Mesodermal cell (in vitro differentiated cells): Measurements from ENCODE around the gene C1QL1. TPM values are rescaled to one million over a fixed set of nuclear protein-coding genes. Genes with fewer than 3 reads are reported as not detected.
A peak's percentile ranks its signal among the peaks of the same experiment; 100 is the strongest.

Source experiments
- H3K27ac ChIP-seq: 2 replicates; pipeline ENCODE4 v1.7.0; 2013; ENCODE audit warnings: mild to moderate bottlenecking, low read depth, low read length, moderate library complexity; ENCODE audit not compliant: severe bottlenecking
- H3K36me3 ChIP-seq: 2 replicates; pipeline ENCODE4 v1.7.1; 2013; ENCODE audit warnings: mild to moderate bottlenecking, low read length, moderate library complexity; ENCODE audit not compliant: control insufficient read depth, insufficient read depth
- H3K4me1 ChIP-seq: one replicate; pipeline ENCODE4 v1.7.1; 2013; ENCODE audit warnings: mild to moderate bottlenecking, low read length; ENCODE audit not compliant: insufficient read depth, control insufficient read depth, poor library complexity, severe bottlenecking
- H3K4me3 ChIP-seq: 2 replicates; pipeline ENCODE4 v1.7.0; 2013; ENCODE audit warnings: low read length, control low read depth, mild to moderate bottlenecking; ENCODE audit not compliant: insufficient read depth, poor library complexity, severe bottlenecking; ENCODE audit errors: extremely low read depth
- H3K9me3 ChIP-seq: 2 replicates; pipeline ENCODE4 v1.7.1; 2013; ENCODE audit warnings: mild to moderate bottlenecking, low read length, moderate library complexity; ENCODE audit not compliant: control insufficient read depth
- WGBS, 2 experiments: methylation state at CpG; one replicate each; pipeline ENCODE4 v1.1.5; 2013; ENCODE audit warnings: missing lambda C conversion rate in 2 of 2; ENCODE audit not compliant: insufficient coverage in 2 of 2; 5-methylcytosine and 5-hydroxymethylcytosine counted together
- polyA plus RNA-seq, 2 experiments: library from polyadenylated mRNA; stranded (reverse); fragments of 50-300 nt; gene quantifications; one replicate each; pipeline ENCODE4 v1.2.3, GENCODE V29; 2013

C1QL1 gene
- polyA plus RNA-seq (2013, experiment 1 of 2), result 1.4 TPM
- 1.5 TPM for polyA plus RNA-seq (2013, experiment 2 of 2)

- peak within 1 kb of the TSS; percentile 52 for H3K4me3 ChIP-seq
- peak within 1 kb of the TSS; percentile 29 for H3K27ac ChIP-seq
- H3K4me1 ChIP-seq, result peaks cover 9% of the 10 kb centered on the region
- WGBS, 2 experiments, result 1% methylated on average over 35 to 53 of the region's 81 CpGs
- H3K9me3 ChIP-seq, result no peaks in the 10 kb centered on the region
- H3K36me3 ChIP-seq, result no peaks in the 10 kb centered on the region
Measured at GRCh38 chr17:44968225-44969143, at the start of gene C1QL1. Gene C1QL1, minus strand, starts transcription at chr17:44968303. Its CDS starts 255 bp downstream, at chr17:44968048.

- H3K36me3 ChIP-seq, result no peaks in the 10 kb centered on the region
- 70 to 82% methylated on average over 4 to 5 of the region's 5 CpGs for WGBS, 2 experiments
- H3K4me1 ChIP-seq, result peaks cover 25% of the 10 kb centered on the region
- no peak overlapping the region for H3K4me3 ChIP-seq
- H3K27ac ChIP-seq, result no peak overlapping the region
- no peaks in the 10 kb centered on the region for H3K9me3 ChIP-seq
Measured at GRCh38 chr17:45016823-45017222, 48.7 kb upstream of the C1QL1 start.

DNA sequence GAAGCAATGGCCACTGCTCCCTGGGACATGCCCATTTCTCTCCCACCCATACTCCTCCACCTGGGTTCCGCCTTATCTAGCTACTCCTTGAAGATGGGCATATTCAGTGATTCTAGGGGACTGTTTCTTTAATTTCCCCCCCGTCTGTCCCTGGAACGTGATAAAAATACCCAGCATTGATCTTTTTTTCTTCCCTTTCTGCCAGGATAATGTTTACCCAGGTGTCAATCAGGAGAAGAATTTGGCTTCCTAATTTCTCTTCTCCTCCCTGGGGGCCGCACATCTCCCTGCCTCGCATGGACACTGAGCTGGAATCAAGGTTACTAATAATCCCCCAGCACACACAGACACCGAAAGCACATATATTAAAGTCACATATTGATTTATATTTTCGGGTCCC is 48.1 kb upstream of the C1QL1 start:
- 80 to 100% methylated on average over 1 of the region's 7 CpGs for WGBS, 2 experiments
- H3K4me1 ChIP-seq, result peaks cover 19% of the 10 kb centered on the region
- no peaks in the 10 kb centered on the region for H3K36me3 ChIP-seq
- no peak overlapping the region for H3K27ac ChIP-seq
- no peak overlapping the region for H3K4me3 ChIP-seq
- no peaks in the 10 kb centered on the region for H3K9me3 ChIP-seq

- Histone ChIP-seq H3K27ac (no peak overlapping the region), H3K4me3 (no peak overlapping the region), H3K4me1 (no peaks in the 10 kb centered on the region), H3K9me3 (no peaks in the 10 kb centered on the region), H3K36me3 (no peaks in the 10 kb centered on the region)
- 69 to 79% methylated on average over 10 to 12 of the region's 17 CpGs for WGBS, 2 experiments
Measured at GRCh38 chr17:45013021-45013997, 45.2 kb upstream of the C1QL1 start.

- Histone ChIP-seq H3K27ac (no peak overlapping the region), H3K4me3 (no peak overlapping the region), H3K4me1 (no peaks in the 10 kb centered on the region), H3K9me3 (no peaks in the 10 kb centered on the region), H3K36me3 (no peaks in the 10 kb centered on the region)
- 100% methylated on average over 1 of the region's 1 CpG for WGBS, 2 experiments
Measured at GRCh38 chr17:45011767-45012166, 43.7 kb upstream of the C1QL1 start.

DNA sequence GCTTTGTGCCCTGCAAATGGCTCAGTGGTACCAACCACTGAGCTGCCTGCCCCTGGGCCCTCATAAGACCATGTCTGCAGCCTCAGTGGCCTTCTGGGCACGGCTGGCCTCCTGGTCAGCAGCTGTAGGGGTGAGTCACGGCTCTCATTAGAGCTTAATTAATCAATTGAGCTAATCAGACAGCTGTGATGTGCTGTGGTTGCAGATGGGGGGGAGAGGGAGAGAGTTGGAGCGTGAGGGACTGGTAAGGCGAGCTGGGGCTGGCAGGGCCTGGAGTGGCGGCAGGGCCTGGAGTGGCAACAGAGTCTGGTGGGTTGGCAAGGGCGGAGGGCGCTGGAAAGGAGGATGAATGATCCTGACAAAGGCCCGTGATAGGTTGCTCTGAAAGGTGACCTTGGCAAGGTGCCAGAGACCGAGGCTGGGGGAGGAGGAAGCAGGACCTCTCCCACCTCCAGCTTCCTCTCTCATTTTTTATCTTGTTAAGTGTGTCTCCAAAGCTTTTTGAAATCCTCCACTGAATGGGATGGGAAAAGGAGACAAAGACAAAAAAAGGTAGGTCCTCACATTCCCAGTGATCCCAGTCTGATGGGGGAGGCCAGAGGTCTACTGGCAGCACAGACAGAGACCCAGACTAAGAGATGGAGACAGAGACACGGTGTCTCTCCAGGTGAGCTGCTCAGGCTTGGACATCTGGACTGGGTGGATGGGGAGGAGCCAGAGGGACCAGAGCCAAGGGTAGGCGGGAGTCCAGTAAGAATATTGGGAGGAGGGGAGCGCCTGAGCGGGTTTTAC is 41.8 kb upstream of the C1QL1 start:
- Histone ChIP-seq H3K4me1 (no peaks in the 10 kb centered on the region), H3K9me3 (no peaks in the 10 kb centered on the region), H3K4me3 (no peak overlapping the region), H3K27ac (no peak overlapping the region), H3K36me3 (no peaks in the 10 kb centered on the region)
- WGBS, 2 experiments, result 83 to 89% methylated on average over 8 to 12 of the region's 13 CpGs

DNA sequence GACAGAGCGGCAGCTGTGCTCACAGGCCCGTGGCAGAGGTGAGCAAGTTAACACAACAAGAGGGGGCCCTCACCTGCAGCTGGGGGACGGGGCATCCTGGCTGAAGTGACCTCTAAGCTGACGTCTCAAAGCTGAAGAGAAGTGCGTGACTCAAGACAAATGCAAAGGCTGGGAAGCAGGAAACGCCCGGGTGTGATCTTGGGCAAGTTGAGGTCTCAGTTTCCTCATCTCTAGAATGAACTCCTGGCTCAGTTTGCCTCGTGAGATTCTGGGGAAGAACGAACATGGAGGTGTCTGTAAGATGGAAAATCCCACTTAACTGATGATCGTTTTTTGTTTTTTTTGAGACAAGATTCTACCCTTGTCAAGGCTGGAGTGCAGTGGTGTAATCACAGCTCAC is 40.1 kb upstream of the C1QL1 start:
- Histone ChIP-seq H3K9me3 (no peaks in the 10 kb centered on the region), H3K4me1 (peaks cover 6% of the 10 kb centered on the region), H3K36me3 (no peaks in the 10 kb centered on the region), H3K27ac (no peak overlapping the region), H3K4me3 (no peak overlapping the region)
- WGBS, 2 experiments, result 78 to 85% methylated on average over 9 to 10 of the region's 10 CpGs

DNA sequence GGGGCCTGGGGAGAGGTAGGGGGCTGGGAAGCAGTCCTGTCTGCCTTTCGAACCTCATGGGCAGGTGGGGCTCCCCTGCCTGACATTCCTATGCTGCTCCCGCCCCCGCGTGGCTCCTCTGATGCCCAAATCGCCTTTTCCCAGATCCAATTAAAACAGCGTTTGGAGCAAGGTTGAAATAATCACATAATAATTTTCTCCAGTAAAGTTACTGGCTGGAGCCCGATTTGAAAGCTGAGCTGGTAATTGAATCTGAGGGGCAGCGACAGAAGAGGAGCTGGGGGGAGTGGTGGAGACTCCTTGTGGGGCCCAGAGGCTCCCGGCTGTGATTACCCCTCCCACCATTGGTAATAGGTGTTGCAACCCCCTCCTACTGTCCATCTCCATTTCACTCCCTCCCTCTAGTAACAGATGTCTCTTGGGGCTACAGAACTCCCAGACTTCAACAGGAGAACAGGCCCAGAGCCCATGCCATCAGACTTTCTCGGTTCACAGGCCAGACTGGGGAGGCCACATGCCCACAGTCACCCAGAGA is 38.9 kb upstream of the C1QL1 start:
- H3K36me3 ChIP-seq, result no peaks in the 10 kb centered on the region
- peaks cover 7% of the 10 kb centered on the region for H3K4me1 ChIP-seq
- no peak overlapping the region for H3K27ac ChIP-seq
- H3K9me3 ChIP-seq, result no peaks in the 10 kb centered on the region
- 70 to 75% methylated on average over 1 of the region's 10 CpGs for WGBS, 2 experiments
- H3K4me3 ChIP-seq, result no peak overlapping the region

DNA sequence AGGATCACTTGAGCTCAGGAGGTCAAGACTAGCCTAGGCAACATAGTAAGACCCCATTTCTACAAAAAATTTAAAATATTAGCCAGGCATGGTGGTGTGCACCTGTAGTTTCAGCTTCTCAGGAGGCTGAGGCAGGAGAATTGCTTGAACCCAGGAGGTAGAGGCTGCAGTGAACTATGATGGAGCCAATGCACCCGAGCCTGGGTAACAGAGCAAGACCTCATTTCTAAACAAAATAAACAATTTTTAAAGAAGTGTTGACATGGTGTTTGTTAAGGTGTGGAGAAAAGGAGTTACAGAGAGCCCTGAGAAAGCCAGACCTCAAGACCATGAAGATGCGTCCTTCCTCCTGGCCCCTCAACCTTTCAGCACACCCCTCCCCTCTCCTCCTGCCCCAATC is 37.6 kb upstream of the C1QL1 start:
- Histone ChIP-seq H3K4me1 (peaks cover 7% of the 10 kb centered on the region), H3K9me3 (no peaks in the 10 kb centered on the region), H3K27ac (no peak overlapping the region), H3K36me3 (no peaks in the 10 kb centered on the region), H3K4me3 (no peak overlapping the region)
- no CpG with 5 or more reads among the region's 2 CpGs for WGBS, 2 experiments

DNA sequence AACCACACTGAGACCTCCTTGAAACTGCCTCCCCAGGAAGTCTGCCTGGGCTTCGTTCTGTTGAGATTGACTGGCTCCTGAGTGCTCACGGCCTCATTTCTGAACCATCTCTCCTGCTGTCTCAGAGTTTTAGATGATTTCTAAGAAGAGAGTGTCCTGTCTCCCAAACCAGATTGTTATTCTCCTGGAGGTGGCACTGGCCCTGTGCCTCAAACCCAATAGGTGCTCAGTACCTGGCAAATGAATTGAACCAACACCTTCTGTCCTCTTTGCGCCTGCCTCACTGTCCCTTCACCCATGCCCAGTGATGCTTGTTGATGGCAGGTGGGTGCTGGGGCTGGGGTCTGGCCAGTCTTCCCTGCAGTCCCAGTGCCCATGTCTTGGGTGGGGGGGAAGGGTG is 36.3 kb upstream of the C1QL1 start:
- Histone ChIP-seq H3K4me1 (peaks cover 7% of the 10 kb centered on the region), H3K36me3 (no peaks in the 10 kb centered on the region), H3K4me3 (no peak overlapping the region), H3K27ac (no peak overlapping the region), H3K9me3 (peaks cover 4% of the 10 kb centered on the region)
- 27 to 60% methylated on average over 2 of the region's 3 CpGs for WGBS, 2 experiments
